Subcutaneous adipose tissue (tissue), 4 donors: ENCODE results near the gene CPN2. TPM values are rescaled to one million over a fixed set of nuclear protein-coding genes. Genes with fewer than 3 reads are reported as not detected.

ENCODE experiments used
- CTCF ChIP-seq: fragments of 450-650 bp; IDR thresholded peaks from one replicate; pipeline ENCODE4 v1.5.1; 2016; ENCODE audit warnings: low read depth, mild to moderate bottlenecking, control low read depth, antibody characterized with exemption, moderate library complexity
- total RNA-seq, 4 donors: library from RNA; depleted of rRNA; stranded (reverse); fragments of >200 nt; gene quantifications; one replicate each; pipeline ENCODE4 v1.1.0, GENCODE V29; 2016

The CPN2 gene
- total RNA-seq, 4 donors from 2014 or later, result 0.38 to 0.44 TPM; not detected in 2

- no peak for TF ChIP-seq CTCF
Measured at GRCh38 chr3:194395778-194396538, 44.8 kb upstream of the CPN2 start.

GRCh38 chr3:194395212-194395611 lies 44.1 kb upstream of the CPN2 start:
- TF ChIP-seq CTCF, result no peak

GRCh38 chr3:194392576-194392975 lies 41.4 kb upstream of the CPN2 start:
- TF ChIP-seq CTCF, result no peak

- TF ChIP-seq CTCF, result no peak
Measured at GRCh38 chr3:194390835-194391234, 39.7 kb upstream of the CPN2 start.

GRCh38 chr3:194389269-194389668 lies 38.1 kb upstream of the CPN2 start:
- no peak for TF ChIP-seq CTCF

- no peak for TF ChIP-seq CTCF
Measured at GRCh38 chr3:194387926-194388418, 36.8 kb upstream of the CPN2 start.

- TF ChIP-seq CTCF, result no peak
Measured at GRCh38 chr3:194387276-194387675, 36.1 kb upstream of the CPN2 start.
